Renal cortical epithelial cell (primary cell): Measurements from ENCODE around the gene C1QTNF5. TPM values are rescaled to one million over a fixed set of nuclear protein-coding genes. Genes with fewer than 3 reads are reported as not detected.

Source experiments
- DNase-seq: peaks from one replicate; pipeline ENCODE4 v3.0.0-alpha.2; 2011; ENCODE audit warnings: low read depth
- total RNA-seq: library from RNA; depleted of rRNA; stranded (reverse); fragments of >200 nt; gene quantifications from 2 replicates; pipeline ENCODE4 v1.2.3, GENCODE V29; 2014

C1QTNF5 gene
- total RNA-seq, 1 donor from 2014 or later, result 15.7 TPM

DNA sequence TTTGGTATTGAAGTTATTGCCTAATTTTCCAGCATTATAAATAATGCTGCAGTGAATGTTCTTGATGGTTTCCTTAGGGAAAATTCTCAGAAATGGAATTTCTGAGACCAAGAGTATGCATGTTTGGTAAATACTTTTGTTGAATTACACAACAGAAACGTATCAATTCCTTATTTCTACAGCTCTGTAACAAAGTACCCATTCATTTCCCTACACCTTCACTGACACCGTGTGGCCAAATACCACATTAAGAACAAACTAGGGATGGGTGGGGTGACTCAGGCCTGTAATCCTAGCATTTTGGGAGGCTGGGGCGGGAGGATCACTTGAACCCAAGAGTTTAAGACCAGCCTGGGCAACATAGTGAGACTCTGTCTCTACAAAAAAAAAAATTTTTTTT, 45.5 kb downstream of the C1QTNF5 start:
- no peak for DNase-seq

DNA sequence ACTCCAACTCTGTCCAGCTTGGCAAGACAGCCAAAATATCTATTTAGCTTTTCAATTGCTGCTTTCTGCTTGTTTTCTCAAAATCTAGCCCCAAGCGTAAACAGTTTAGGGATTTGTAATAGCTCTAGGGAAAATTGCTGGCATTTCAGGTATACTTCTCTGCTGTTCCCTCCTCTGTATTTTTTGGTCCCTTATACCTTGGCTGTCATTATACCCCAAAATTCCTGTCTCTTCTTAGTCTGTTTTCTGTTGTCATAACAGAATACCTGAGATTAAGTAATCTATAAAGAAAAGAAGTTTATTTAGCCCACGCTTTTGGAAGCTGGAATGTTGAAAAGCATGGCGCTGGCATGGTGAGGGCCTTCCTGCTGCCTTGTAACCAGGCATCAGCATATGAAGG, 47.2 kb downstream of the C1QTNF5 start:
- no peak for DNase-seq

DNA sequence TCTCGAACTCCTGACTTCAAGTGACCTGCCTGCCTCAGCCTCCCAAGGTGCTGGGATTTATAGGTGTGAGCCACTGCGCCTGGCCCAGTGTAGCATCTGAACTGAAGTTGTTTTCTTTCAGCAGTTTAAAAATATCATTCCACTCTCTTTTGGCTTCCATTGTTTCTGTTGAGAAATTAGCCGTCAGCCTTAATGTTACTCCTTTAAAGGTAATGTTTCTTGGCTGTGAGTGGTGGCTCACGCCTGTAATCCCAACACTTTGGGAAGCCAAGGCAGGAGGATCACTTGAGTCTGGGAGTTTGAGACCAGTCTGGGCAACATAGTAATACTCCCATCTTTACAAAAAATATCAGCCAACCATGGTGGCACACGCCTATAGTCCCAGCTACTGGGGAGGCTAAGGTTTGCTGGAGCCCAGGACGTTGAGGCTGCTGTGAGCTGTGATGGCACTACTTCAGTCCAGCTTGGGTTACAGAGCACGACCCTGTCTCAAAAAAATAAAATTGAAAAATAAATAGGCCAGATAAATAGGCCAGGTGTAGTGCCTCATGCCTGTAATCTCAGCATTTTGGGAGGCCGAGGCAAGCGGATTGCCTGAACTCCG, 49.7 kb downstream of the C1QTNF5 start:
- no peak for DNase-seq

Other genes with a start within 250 kb of the C1QTNF5 start
- 22.1 and 42.9 TPM in 2 replicates for gene DPAGT1, start 239.0 kb downstream of the C1QTNF5 start, total RNA-seq
- gene C2CD2L, start 233.5 kb downstream of the C1QTNF5 start, total RNA-seq, result 3.3 and 4.1 TPM in 2 replicates
- gene HINFP, start 219.3 kb downstream of the C1QTNF5 start, total RNA-seq, result 11.5 and 20.8 TPM in 2 replicates
- 0.15 TPM in 1 of 2 replicates, not detected in the other for gene ABCG4, start 191.8 kb downstream of the C1QTNF5 start, total RNA-seq
- 24.7 and 34.2 TPM in 2 replicates for gene NLRX1, start 172.2 kb downstream of the C1QTNF5 start, total RNA-seq
- gene NHERF4, start 155.4 kb downstream of the C1QTNF5 start, total RNA-seq, result 0.30 TPM in 1 of 2 replicates, not detected in the other
- 9.0 and 22.8 TPM in 2 replicates for gene CBL, start 134.5 kb downstream of the C1QTNF5 start, total RNA-seq
- 559 and 965 TPM in 2 replicates for gene MCAM, start 23.8 kb downstream of the C1QTNF5 start, total RNA-seq
- gene RNF26, start 6.4 kb downstream of the C1QTNF5 start, total RNA-seq, result 3.0 and 16.3 TPM in 2 replicates
- gene MFRP, start 5.8 kb upstream of the C1QTNF5 start, total RNA-seq, result not detected in 2 replicates
- gene USP2, start 40.8 kb upstream of the C1QTNF5 start, total RNA-seq, result 3.6 and 9.7 TPM in 2 replicates
- gene THY1, start 82.3 kb upstream of the C1QTNF5 start, total RNA-seq, result 15.3 and 20.7 TPM in 2 replicates